ENCODE measurements around the gene CREB3. TPM values are rescaled to one million over a fixed set of nuclear protein-coding genes. Genes with fewer than 3 reads are reported as not detected.

The CREB3 gene
- polyA plus RNA-seq, 3 donors, result 17.4 to 38.7 (median 32.2) TPM

DNA sequence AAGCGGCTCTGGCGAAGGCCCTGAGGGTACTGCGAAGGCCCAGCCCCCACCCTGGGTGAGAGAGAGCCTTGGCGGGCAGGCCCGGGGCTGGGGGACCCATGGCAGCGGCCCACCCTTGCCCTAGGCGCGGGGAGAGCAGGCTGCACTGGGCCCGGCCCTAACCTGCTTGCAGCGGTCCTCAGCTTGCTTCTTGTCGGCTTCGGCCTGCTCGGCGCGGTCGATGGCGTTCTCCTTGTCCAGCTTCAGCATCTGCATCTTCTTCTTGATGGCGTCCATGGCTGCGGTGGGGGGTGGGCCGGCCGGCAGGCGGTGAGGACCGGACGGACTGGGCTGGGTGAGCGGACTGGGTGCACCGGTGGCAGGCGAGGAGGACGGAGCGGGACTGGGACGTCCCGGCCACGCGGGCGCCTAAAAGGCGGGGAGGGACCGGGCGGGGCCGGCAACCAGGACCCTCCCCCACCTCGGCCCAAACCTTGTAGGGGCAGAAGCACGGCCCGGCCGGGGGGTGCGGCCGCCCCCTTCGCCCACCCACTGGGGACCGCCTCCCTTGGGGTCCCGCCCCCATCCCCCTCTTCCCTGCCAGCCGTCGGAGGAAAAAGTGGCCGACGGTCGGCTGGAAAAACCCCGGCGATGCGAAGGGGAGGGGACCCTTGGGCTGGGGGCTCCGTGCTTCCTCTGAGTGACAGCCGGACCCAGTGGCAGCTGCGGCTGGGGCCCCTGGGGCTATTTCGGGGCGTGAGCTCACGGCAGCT, 42.7 kb upstream of the CREB3 start, which contains the start of gene TPM2:
Gene TPM2, minus strand, starts transcription at position 384 of the 752 bp plus-strand sequence. Its CDS starts 108 bp downstream, at position 276.
- no peaks in the 10 kb centered on the region for H3K36me3 Mint-ChIP-seq
- peak within 1 kb of the TSS in 3 of 7 donors; percentile 33 to 60 (median 38) for H3K27ac Mint-ChIP-seq
- H3K27me3 ChIP-seq (ENCODE audit: control insufficient read depth in 2 of 2, insufficient read depth in 2 of 2, low read length in 2 of 2), result peaks cover 0 to 15% of the 10 kb centered on the region in 2 donors
- peak within 1 kb of the TSS in 1 of 2 donors; percentile 36 for H3K27ac ChIP-seq (ENCODE audit: low read depth in 1 of 2, low read length in 2 of 2)
- peaks cover 10% of the 10 kb centered on the region for H3K4me1 Mint-ChIP-seq
- TF ChIP-seq, protein P1, sequence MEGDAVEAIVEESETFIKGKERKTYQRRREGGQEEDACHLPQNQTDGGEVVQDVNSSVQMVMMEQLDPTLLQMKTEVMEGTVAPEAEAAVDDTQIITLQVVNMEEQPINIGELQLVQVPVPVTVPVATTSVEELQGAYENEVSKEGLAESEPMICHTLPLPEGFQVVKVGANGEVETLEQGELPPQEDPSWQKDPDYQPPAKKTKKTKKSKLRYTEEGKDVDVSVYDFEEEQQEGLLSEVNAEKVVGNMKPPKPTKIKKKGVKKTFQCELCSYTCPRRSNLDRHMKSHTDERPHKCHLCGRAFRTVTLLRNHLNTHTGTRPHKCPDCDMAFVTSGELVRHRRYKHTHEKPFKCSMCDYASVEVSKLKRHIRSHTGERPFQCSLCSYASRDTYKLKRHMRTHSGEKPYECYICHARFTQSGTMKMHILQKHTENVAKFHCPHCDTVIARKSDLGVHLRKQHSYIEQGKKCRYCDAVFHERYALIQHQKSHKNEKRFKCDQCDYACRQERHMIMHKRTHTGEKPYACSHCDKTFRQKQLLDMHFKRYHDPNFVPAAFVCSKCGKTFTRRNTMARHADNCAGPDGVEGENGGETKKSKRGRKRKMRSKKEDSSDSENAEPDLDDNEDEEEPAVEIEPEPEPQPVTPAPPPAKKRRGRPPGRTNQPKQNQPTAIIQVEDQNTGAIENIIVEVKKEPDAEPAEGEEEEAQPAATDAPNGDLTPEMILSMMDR (IDR thresholded peaks at IDR 0.05), result no peak
- H3K79me2 ChIP-seq (ENCODE audit: insufficient read depth, low read length), result no peaks in the 10 kb centered on the region
- intact Hi-C loops (cut with micrococcal nuclease), result loop anchor here in 1 of 2 donors (10.0 kb wide), 1 partner anchor 45 kb away; no protein-coding TSS in a partner anchor
- peak within 1 kb of the TSS; percentile 86 to 93 (median 90) for H3K4me3 ChIP-seq (replicated peaks in 1 of 3; ENCODE audit: low read depth in 2 of 3, low read length in 3 of 3)
- peaks cover 0 to 3% (median 0%) of the 10 kb centered on the region in 7 donors for H3K9me3 Mint-ChIP-seq
- peaks cover 4 to 25% (median 6%) of the 10 kb centered on the region in 3 donors for H3K27me3 Mint-ChIP-seq (ENCODE audit: low read depth in 3 of 3)
- 34% methylated on average over 46 of the region's 61 CpGs for WGBS (ENCODE audit: insufficient coverage)
- H3K4me3 Mint-ChIP-seq, result peak within 1 kb of the TSS; percentile 88 to 91
- peaks cover 14 to 21% of the 10 kb centered on the region in 2 donors for H3K4me1 ChIP-seq (ENCODE audit: control insufficient read depth in 1 of 2, insufficient read depth in 2 of 2, low read length in 2 of 2)
- no peaks in the 10 kb centered on the region for H4K20me1 ChIP-seq (ENCODE audit: insufficient read depth, low read length)
- peak within 1 kb of the TSS; percentile 94 for H2AFZ ChIP-seq (ENCODE audit: insufficient read depth, low read depth, low read length, poor library complexity, severe bottlenecking)
- H3K4me2 ChIP-seq (replicated peaks; ENCODE audit: extremely low read depth, low read length, poor library complexity, severe bottlenecking), result peak within 1 kb of the TSS; percentile 90
- H3K9me3 ChIP-seq (replicated peaks in 1 of 2; ENCODE audit: control insufficient read depth in 1 of 2, insufficient read depth in 1 of 2, low read length in 2 of 2), result no peaks in the 10 kb centered on the region
- no peaks in the 10 kb centered on the region for H3K36me3 ChIP-seq (replicated peaks in 1 of 2; ENCODE audit: control insufficient read depth in 1 of 2, insufficient read depth in 2 of 2, low read length in 2 of 2)
- DNase-seq, result no peak
- H3K9ac ChIP-seq (ENCODE audit: insufficient read depth, low read length, poor library complexity, severe bottlenecking), result peak within 1 kb of the TSS; percentile 75

DNA sequence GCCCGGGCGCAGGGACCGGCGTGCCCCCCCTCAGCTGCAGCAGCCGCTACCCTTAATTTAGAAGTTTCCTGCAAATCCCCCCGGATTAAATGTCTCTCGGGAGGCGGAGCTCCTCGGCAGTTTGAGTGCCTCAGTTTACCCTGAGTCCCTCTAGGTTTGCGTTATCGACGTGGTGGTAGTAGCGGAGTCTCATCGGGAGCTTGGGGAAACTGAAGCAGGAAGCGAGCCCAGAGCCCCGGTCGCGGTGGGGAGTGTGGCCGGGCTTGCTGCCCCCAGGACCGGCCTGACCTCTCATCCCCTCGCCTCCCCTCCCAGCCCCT, 42.2 kb upstream of the CREB3 start:
- intact Hi-C loops (cut with micrococcal nuclease), result loop anchor here in 1 of 2 donors (10.0 kb wide), 1 partner anchor 45 kb away; no protein-coding TSS in a partner anchor
- Mint-ChIP-seq H3K27ac (no peak overlapping the region), H3K9me3 (peaks cover 0 to 3% (median 0%) of the 10 kb centered on the region in 7 donors), H3K4me3 (peak overlapping the region; percentile 82 to 91), H3K4me1 (peaks cover 10% of the 10 kb centered on the region), H3K27me3 (ENCODE audit: low read depth in 3 of 3) (peaks cover 4 to 25% (median 6%) of the 10 kb centered on the region in 3 donors), H3K36me3 (no peaks in the 10 kb centered on the region)
- peak in 1 of 3 donors; percentile 12 for DNase-seq
- H3K9ac ChIP-seq (ENCODE audit: insufficient read depth, low read length, poor library complexity, severe bottlenecking), result peak overlapping the region; percentile 75
- peaks cover 0 to 15% of the 10 kb centered on the region in 2 donors for H3K27me3 ChIP-seq (ENCODE audit: control insufficient read depth in 2 of 2, insufficient read depth in 2 of 2, low read length in 2 of 2)
- H2AFZ ChIP-seq (ENCODE audit: insufficient read depth, low read depth, low read length, poor library complexity, severe bottlenecking), result peak overlapping the region; percentile 94
- TF ChIP-seq, protein P1 (IDR thresholded peaks at IDR 0.05), result no peak
- no peaks in the 10 kb centered on the region for H4K20me1 ChIP-seq (ENCODE audit: insufficient read depth, low read length)
- no peaks in the 10 kb centered on the region for H3K9me3 ChIP-seq (replicated peaks in 1 of 2; ENCODE audit: control insufficient read depth in 1 of 2, insufficient read depth in 1 of 2, low read length in 2 of 2)
- no peaks in the 10 kb centered on the region for H3K79me2 ChIP-seq (ENCODE audit: insufficient read depth, low read length)
- H3K4me3 ChIP-seq (replicated peaks in 1 of 3; ENCODE audit: low read depth in 2 of 3, low read length in 3 of 3), result peak overlapping the region; percentile 86 to 93 (median 90)
- H3K27ac ChIP-seq (ENCODE audit: low read depth in 1 of 2, low read length in 2 of 2), result no peak overlapping the region
- under 1% methylated on average over 21 of the region's 21 CpGs for WGBS (ENCODE audit: insufficient coverage)
- peaks cover 14 to 21% of the 10 kb centered on the region in 2 donors for H3K4me1 ChIP-seq (ENCODE audit: control insufficient read depth in 1 of 2, insufficient read depth in 2 of 2, low read length in 2 of 2)
- no peaks in the 10 kb centered on the region for H3K36me3 ChIP-seq (replicated peaks in 1 of 2; ENCODE audit: control insufficient read depth in 1 of 2, insufficient read depth in 2 of 2, low read length in 2 of 2)
- peak overlapping the region; percentile 90 for H3K4me2 ChIP-seq (replicated peaks; ENCODE audit: extremely low read depth, low read length, poor library complexity, severe bottlenecking)
